NCI-H226 (cell line): ENCODE measurements around the gene GRAMD1B.
A peak's percentile ranks its signal among the peaks of the same experiment; 100 is the strongest.

Source experiments
- DNase-seq: peaks from one replicate; pipeline ENCODE4 v3.0.0-alpha.2; 2015

Gene GRAMD1B

GRCh38 chr11:123594921-123595320 is 164.9 kb downstream of the GRAMD1B start:
- DNase-seq: no peak

- no peak for DNase-seq
Observed at GRCh38 chr11:123597859-123598258, 167.8 kb downstream of the GRAMD1B start.

GRCh38 chr11:123601136-123601535 is 171.1 kb downstream of the GRAMD1B start:
- no peak for DNase-seq

GRCh38 chr11:123601743-123602142 is 171.7 kb downstream of the GRAMD1B start:
- no peak for DNase-seq

DNA sequence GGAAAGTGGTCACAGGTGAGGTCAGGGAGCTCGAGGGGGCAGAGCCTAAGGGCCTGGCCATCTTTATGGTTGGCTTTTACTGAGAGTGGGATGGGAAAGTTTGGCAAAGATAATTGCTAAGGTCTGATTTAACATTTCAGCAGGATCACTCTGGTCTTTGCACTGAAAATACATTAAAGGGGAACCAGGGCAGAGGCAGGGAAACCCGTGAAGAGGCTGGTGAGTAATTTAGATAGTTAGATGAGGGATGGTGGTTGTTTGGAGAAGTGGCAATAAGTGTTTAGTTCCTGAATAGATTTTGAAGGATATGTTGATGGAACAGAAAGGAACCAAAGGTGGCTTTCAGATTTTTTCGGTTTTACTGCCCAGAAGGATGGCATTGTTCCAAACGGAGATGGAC is 173.6 kb downstream of the GRAMD1B start:
- DNase-seq: no peak

DNA sequence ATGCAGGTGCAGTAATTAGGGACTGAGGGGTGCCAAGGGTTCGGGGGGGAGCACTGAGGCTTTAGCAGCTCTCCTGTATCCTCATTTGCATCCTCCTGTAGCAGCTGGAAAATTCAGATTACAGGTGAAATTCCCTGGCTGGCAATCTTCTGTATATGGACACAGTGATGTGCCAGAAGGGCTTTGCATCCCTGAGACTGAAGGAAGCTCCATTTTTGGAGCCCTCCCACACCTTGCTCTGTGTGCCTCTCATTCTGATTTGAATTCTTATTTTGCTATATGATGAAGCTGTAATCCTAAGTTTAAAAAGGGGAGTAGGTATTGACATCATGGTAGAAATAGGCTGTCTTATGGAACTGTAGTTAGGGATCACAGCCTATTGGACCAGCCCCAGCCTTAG is 177.7 kb downstream of the GRAMD1B start:
- DNase-seq: no peak

- DNase-seq: no peak
Observed at GRCh38 chr11:123608371-123608770, 178.3 kb downstream of the GRAMD1B start.

- DNase-seq: no peak
Observed at GRCh38 chr11:123608945-123609344, 178.9 kb downstream of the GRAMD1B start.

- no peak for DNase-seq
Observed at GRCh38 chr11:123611698-123612097, 181.6 kb downstream of the GRAMD1B start.

DNA sequence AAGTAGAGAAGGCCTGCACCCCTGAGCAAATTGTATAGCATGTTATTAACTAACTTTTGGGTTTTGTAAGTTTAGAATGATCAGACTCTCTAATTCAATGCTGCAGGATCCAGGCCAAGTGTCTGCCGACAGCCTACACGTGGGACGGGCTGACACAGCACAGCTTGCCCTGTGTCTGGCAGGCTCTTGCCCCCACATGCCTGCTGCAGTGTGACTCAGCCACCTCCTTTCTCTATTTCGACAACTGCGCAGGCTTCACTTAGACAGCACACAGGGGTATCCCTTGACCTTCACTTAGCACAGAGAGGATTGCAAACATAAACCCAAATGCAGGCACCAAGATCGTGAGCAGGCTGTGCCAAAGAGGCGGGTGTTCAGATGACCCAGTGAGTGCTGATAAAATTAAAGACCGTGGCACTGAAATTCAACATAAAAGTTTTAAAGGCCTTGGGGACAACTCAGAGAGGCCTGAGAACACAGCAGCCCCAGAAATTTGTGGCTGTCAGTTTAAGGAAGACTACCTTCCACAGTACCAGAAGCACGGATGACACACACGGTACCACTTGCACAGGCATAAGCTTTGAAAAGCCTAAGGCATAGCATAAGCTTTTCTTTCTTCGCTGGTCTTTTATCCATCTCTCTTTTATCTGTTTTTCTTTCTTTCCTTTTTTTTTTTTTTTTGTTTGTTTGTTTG is 186.6 kb downstream of the GRAMD1B start:
- no peak for DNase-seq

DNA sequence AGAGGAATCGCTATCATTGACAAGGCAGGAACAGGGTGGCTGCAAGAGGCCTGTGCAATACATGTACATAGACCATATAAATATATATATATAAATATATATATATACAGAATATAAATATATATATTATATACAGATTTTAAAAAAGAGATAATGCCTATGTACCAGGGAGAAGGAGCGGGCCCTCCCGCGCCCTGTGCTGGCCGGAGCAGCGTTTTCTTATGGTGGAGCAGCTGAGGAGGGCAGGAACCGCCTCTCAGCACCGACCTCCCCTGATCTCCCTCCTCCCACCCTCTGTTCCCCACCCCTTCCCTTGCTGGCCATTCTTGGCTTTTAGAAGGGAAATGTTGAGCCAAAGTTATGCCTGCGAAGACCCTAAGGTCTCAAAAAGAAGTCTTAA is 192.5 kb downstream of the GRAMD1B start:
- no peak for DNase-seq

DNA sequence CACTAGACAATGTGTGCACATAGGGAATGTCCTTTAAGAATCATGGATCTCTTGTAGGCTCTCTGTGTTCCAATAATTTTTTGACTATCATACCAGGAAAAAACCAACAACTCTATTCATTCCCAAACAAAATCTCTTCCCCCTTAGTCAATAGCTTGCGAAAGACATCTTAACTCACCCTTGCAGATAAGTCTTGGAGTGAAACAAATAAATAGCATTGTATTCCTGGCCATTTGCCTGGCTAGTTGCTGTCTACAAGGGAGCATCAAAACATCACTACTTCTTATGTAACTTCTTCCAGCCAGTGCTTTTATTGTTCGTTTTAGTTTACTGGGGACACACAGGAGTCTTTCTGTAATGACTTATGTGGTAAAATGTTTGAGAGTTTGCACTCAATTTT is 194.9 kb downstream of the GRAMD1B start:
- no peak for DNase-seq

DNA sequence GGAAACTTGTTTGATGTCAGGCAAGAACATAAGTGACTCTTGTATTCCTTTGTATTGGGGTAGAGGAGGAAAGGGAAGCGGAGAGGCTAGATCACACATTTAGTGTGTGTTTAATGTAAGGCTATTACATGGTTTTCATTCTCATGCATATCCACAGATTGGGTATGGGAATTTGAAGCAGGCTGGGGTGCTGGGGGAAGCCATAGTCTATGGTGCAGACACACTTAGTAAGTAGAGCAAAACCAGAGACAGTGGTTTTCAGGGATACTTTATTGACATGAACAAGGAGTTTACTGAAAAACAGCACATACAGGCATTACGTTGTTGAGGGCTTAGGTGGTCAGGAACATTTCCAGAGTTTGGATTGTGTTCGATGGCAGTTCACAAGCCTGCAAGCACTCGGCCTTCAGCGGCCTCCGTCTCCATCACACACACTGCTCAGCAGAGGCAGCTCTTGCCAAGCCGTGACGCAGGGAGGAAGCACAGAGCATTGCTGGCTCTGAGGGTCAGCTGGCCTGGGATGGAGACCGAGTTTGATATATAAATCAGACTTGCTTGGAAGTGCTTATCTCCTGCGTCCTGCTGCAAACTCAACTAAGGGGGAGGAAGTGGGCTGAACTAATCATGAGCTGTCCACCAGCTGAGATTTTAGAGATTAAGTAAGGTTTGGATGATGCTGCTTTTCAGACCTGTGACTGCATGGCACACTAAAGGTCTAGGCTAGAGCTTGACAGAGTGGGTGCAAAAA is 199.0 kb downstream of the GRAMD1B start:
- DNase-seq: no peak

DNA sequence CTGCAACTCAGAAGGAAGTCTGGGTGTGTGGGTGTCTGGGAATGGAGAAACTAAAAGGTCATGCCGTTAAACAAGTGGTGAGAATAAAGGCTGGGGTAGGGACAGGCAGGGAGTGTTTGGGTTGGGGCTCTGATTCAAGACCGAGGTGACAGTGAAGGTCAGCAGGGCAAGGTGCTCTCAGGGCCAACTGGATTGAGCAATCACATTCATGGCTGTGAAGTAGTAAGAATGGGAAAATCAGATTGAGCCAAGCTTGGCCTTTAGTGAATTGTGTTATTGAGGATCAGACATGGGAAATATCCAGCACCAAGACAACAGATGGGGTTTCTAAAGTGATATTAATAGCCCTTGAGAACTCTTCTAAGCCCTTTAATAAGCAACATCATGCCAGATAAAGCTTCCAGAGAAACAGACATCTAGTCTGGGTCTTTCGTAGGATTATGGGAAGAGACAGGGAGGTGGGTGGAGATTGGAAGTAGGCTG is 200.1 kb downstream of the GRAMD1B start:
- no peak for DNase-seq

DNA sequence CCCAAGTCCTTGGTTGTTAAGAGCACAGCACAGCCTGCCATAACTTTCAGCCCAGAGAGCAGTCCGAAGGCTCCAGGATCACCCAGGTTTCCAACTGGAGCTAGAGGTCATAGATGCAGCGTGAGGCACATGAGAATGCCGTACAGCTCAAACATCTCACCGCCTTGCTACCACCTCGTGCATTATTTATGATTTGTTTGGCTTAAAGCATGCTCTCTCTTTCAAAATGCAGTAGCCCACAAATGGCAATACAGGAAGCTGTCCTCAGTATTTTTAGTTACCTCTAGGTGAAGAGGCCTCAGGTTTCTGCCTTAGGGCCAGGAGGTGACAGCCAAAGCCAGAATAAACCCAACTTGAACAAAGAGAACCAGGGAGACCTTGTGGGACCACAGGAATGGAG is 210.0 kb downstream of the GRAMD1B start:
- DNase-seq: no peak

- DNase-seq: peak; percentile 2
Observed at GRCh38 chr11:123640677-123641494, 210.8 kb downstream of the GRAMD1B start.

DNA sequence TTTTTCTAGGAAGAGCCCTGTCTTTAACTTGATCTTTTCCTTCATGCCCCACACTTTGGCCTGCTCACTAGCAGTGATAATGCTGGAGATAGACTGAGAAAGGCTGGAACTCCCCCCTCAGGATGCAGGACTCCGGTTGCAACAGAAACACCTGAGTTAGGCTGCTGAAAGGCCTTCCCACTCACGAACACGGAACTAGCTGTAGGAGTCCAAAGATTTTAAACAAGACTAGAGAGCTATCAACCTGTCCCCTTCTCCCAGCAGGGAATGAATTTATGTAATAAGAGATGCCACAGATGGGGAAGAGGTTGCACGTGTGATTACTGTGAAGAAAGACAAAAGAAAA is 211.4 kb downstream of the GRAMD1B start:
- DNase-seq: no peak

GRCh38 chr11:123642435-123642834 is 212.4 kb downstream of the GRAMD1B start:
- DNase-seq: no peak

DNA sequence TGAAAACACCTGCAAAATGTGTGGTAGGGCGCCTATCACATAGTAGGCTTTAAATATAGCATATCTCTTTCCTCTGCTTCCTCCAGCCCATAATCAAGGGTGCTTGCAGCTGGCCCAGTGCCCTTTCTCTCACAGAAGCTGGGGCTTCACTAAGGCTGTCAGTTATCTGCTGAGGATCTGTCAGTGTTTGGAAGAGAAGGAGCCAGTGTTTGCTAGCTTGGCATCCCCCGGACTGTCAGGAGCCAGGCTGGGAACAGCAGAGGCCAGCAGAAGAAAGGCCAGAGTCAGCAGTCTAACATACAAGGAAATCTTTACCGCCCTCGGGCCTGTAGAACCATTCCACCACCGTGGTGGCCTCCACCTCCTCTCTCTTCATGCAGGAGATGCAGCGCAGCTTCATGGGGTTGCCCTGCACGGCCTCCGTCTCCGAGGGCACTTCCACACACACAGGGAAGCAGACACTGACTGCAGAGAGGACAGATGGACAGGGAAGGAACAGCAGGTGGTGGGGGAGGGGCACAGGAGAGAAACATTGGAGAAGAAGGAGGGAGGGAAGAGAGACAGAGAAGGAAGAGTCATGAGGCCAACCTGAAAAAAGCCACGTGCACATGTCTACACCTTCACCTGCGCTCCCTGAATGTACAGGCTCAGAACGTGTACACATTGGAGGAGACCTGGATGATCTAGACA is 215.4 kb downstream of the GRAMD1B start:
- DNase-seq: no peak

- no peak for DNase-seq
Observed at GRCh38 chr11:123650901-123651300, 220.8 kb downstream of the GRAMD1B start.

DNA sequence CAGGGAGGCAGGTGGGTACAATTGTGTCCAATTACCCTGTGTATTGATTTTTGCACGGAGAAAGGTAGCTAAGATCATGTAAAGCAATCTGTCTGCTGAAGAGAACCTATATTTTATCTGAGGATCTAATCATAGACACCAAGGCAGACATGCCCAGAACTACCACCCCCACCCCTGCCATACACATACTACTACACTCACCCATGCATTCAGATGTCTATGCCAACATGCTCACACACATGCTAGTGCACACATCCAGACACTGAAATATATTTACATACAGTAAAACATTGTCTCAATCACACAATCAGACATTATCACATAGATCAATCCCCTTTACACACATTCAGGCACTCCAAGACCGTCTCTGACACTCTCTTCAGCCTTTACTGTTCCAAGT is 222.5 kb downstream of the GRAMD1B start:
- no peak for DNase-seq

DNA sequence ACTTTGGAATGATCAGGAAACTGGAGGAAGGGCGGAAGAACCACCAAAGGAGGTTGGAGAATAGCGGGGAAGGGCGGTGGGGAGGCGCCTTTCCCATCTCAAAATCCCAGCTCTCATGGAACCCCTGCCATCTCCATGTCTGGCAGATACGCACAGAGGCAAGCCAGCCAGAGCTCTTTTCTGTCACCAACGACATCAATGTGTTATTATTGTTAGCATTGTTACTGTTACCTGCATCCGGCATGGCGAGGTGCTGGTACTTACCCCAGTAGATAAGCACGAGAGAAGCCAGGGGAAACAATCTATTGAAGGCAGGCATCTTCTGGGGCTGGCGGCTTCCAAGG is 223.4 kb downstream of the GRAMD1B start:
- no peak for DNase-seq
